GM18867 (cell line): ENCODE measurements around the gene RBM46.

ENCODE experiments used
- ATAC-seq: cut with Tn5 transposase; IDR thresholded peaks from one replicate; pipeline ENCODE4 v1.9.1; 2021; ENCODE audit warnings: mild to moderate bottlenecking, moderate library complexity; ENCODE audit not compliant: unreplicated experiment

The RBM46 gene, protein sequence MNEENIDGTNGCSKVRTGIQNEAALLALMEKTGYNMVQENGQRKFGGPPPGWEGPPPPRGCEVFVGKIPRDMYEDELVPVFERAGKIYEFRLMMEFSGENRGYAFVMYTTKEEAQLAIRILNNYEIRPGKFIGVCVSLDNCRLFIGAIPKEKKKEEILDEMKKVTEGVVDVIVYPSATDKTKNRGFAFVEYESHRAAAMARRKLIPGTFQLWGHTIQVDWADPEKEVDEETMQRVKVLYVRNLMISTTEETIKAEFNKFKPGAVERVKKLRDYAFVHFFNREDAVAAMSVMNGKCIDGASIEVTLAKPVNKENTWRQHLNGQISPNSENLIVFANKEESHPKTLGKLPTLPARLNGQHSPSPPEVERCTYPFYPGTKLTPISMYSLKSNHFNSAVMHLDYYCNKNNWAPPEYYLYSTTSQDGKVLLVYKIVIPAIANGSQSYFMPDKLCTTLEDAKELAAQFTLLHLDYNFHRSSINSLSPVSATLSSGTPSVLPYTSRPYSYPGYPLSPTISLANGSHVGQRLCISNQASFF

DNA sequence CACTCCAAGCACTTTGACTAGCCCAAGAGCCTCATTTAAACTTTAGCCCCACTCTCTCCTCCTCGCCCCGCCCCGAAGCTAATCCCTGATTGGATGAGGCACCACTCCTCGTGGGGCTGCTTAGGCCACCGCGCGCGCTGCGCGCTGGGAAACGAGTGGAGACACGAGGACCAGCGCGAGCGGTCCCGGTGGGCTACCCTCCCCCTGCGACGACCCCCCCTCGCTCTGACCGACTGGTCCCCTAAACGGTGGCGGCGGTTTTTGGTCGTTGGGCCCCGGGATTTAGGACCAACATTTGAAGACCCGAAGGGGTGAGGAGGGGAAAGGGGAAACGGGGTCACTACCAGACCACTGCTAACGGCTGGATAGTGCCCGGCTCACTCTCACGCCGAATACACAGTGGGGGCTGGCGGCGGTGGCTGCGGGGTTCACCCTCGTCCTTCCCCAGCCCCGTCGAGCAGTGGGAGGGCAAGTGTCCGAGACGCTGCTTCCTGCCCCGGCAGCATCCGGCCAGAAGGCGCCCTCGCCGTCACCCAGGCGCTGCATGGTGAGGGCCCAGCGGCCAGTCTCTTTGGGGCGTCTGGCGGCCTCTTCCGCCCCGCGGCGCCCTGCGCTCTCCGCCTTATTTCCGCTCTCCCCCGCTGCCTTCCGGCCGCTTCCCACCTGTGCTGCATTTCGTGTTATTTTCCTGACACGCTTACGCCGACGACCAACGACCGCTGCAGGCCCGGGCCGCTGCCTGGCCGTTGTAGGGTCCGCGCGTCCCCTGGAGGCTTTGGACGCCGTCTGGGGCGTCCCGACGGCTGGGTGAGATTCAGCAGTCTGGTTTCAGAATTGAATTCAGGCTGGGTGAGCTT lies at the start of gene RBM46:
TSS of gene RBM46 (plus strand) at position 147 of the 857 bp plus-strand sequence. CDS start 15,481 bp downstream, outside the sequence.
- ATAC-seq = no peak

DNA sequence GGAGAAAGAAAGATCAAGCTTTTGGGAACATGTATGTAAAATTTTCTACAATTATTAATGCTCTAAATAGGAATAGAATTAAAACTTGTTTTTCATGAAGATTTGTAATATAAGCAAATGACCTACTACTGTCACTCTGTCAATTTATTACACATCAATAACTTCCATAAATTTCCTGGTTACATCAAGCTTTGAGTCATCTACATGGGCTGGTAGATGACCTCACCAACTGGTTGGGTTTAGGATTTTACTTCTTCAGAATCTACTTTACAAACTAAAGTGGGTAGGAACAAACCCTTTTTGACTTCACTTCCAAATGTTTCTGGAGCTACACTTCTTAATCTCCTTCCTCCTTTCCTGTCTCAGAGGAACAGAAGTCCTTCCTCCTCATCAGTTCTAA lies 49.3 kb upstream of the RBM46 start:
- ATAC-seq = no peak

DNA sequence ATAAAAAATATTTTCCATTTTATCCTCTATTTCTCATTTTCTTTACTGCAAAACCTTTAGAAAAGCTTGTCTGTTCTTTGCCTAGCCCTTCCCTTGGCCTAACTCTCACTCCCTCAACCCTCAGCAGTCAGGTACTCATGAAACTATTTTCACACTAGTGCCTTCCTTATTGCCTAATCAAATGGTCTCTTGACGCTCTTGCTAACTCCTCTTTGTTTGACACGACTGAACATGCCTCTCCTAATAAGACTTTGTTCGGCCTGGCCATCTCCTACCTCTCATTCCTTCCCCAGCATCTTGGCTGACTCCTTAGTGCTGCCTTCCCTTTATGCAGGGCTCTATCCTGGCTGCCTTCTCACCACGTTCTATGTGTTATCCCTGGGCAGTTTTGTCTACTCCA lies 48.4 kb upstream of the RBM46 start:
- ATAC-seq = no peak

DNA sequence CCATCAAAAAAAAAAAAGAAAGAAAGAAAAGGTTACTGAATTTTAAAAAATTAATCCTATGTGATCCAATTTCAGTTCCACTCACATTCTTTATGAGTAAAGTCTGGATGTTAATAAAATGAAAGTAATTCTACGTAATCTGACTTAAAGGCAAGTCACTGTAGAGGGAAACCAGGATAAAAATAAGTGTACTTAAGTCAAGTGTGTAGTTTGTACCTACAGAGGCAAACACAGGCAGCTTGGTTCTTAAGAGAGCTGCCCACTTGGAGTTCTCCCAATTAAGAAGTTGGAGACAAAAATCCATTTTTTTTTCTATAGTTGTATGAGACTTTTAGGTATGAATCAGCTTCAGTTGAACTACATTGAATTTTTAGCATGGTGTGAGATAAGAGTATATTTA lies 44.3 kb upstream of the RBM46 start:
- no peak for ATAC-seq

DNA sequence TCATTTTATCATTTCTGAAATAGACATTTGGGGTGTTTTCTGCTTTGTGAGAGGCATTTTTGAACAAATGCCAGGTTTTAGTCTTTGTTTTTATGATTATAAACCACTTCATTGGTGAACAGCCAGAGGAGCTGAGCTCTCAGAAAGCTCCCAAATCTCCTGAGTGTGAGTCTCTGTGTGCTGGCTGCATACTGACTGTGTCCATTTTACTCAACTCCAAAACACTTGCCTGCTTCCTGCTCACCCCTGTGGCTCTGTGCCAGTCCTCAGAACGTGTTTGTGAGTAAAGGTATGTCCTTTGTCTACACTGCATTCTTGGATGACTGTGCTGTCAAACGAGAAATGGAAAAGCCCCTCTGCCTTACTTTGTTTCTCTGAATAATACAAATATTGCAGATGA lies 42.6 kb upstream of the RBM46 start:
- ATAC-seq = no peak

DNA sequence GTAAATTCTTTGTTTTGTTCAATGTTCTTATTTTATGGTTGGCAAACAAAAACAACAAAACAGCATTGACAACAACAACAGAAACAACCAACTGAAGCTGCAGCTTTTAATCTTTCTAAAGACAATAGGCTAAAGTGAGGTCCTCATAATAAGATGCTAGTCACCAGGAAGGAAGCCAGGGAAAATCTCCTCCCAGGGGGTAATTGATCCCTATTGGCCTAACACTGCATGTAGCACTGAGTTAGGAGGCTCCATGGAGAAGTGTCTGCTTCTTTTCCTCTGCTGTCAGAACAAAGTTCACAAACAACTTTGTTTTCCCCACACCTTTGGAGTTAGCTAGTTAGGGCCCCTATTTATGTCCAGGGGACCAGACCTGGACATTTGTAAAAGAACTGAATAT lies 42.0 kb upstream of the RBM46 start:
- no peak for ATAC-seq

DNA sequence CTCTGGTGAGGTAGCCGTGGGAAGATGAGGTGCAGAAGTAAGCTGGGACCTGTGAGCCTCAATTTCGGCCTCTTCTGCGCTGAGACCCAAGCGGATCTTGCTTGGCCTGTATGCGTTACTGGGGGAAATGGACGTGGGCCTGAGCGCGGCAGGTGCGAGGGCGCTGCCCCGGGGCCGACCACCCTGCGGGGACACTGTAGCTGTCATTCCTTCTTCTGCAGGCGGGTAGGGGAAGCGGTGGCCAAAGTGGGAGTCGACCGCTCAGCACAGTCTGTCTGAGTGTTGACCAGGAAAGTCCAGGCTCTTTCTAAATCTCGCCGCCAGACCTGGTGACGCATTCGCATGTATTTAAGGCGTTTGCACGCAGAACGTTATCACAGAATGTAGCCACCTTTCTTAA lies 40.6 kb upstream of the RBM46 start:
- no peak for ATAC-seq

DNA sequence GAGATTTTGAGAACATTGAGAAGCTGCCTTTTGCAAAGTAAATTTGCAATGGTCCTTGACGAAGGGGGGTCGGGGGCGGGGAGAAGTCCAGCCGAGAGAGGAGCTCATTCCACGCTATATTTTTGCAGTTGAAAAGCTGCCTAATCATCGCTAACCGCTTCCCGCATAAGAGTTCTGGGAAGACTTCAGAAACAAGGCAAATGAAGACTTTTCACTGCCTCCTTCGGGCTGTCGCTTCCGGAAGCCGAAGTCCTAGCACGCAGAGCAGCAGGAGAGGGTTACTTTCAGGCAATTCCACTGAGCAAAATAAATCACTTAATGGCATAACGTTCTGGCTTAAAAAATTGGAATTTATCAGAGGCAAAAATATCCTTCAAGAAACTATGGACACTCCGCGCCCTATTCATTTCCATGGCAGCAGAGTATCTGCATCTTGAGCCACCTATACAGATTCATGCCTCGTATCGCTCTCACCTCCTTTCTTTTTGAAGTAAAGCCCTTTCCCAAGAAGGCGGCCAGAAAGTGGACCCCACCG lies 39.9 kb upstream of the RBM46 start:
- no peak for ATAC-seq

DNA sequence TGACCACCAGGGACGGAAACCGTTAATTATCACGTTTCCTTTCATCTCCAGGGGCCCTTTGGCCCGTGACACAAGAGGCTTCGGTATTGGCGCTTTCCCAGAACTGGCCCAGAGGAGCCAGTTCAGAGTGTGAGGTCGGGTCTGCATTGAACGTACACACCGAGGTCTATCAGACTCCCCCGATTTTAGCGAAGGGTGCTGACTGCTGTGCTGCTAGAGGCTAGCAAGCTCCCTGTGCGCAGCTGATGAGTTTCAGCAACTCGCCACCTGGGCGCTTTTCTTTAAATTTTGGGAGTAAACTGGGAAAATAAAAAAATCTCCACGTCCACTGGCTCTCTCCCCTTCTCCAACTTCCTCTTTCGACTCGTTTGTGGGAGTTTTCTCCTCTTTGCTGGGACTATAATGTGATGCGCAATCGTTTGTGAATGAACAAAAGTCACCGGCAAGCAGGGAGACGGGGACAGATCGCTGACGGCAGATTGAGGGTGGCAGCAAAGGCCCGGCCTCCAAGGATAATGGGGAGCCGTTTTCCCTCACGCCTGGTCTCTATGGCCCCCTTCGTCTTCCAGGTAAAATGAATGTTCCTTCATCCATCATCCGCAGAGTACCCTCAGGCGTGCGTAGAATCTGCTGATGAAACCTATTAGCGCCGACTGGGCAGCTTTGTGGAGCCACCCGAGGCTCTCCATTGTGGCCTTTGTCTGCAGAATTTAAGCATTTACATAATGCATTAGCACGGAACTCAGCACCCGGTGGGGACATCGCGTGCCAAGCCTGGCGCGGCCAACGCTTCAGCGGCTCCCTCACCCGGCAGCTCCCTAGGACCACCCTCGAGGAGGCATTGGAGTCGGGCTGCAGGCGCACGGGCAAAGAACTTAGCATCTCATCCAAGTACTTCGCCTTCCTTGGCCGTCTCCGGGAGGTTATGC lies 38.9 kb upstream of the RBM46 start:
- no peak for ATAC-seq

DNA sequence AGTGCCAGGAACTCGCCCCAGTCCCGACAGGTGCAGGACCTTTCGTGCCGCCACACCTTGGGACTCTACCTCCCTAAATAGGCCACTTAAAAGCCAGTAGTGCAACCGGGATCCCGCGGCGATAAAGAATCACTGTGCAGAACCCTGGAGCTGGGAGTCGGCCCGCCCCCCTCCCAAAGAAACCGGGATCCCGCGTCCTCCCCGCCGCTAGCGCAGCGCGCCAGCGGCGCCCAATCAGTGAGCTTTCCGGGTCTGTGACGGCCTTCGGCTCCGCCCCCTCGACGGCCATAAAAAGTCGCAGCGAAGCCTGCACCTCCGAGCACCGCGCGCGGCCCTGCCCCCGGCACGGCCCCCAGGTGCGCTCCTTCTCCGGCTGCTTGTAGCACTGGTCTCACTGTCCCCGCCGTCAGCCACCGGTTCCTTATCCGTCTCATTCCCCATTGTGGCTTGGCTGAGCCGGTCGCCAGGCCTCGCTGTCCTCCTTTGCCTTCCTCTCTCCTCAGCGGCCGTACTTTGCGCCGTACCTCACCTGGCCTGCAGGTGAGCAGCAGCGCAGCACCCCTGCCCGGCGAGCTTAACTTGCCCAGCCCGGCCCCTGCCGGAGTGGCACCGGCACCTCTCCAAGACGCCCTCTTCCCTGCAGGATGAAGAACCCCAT lies 37.3 kb upstream of the RBM46 start, which contains the start of gene LRAT:
TSS of gene LRAT (plus strand) at position 318 of the 658 bp plus-strand sequence. CDS start at position 645, 327 bp downstream.
- peak; percentile 58 for ATAC-seq

DNA sequence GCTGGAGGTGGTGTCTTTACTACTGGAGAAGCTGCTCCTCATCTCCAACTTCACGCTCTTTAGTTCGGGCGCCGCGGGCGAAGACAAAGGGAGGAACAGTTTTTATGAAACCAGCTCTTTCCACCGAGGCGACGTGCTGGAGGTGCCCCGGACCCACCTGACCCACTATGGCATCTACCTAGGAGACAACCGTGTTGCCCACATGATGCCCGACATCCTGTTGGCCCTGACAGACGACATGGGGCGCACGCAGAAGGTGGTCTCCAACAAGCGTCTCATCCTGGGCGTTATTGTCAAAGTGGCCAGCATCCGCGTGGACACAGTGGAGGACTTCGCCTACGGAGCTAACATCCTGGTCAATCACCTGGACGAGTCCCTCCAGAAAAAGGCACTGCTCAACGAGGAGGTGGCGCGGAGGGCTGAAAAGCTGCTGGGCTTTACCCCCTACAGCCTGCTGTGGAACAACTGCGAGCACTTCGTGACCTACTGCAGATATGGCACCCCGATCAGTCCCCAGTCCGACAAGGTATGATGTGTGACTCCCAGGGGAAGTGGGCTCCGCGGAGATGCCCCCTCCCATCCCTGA lies 36.6 kb upstream of the RBM46 start:
- ATAC-seq = no peak

DNA sequence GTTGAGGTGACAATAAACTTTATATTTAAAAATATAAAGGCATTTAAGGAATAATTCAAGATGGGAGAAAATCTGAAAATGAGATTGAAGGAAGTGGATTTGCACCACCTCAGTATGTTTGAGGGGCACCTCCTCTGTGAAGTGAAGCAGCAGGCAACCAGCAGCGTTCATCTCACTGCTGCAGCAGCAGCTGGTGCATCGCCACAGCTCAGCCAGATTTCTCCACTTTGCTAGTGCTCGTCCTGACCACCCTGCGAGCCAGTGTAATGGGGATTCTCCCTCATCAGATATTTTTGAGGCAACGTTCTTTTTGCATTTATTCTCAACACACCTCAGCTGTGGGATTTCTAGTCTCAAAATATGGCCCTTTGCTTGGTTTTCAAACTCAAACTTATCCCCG lies 23.4 kb upstream of the RBM46 start:
- ATAC-seq = no peak

DNA sequence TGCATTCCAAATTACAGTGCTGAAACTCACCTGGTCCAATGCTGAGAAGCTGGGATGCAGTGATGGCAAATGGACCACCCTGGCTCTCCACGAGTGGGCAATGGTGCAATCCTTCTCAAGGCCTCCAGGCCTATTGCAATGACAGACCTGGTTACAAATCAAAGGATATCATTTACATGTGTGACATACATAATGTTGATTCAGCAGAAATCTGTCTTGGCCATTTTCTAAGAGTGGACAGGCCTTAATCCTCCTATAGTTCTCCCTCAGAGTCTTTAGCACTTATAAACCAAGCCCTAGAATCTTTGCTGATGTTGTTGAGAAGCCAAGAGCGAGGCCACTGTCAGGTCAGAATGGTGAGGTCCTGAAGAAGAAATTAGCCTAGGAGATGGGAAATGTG lies 20.2 kb upstream of the RBM46 start:
- ATAC-seq = no peak

DNA sequence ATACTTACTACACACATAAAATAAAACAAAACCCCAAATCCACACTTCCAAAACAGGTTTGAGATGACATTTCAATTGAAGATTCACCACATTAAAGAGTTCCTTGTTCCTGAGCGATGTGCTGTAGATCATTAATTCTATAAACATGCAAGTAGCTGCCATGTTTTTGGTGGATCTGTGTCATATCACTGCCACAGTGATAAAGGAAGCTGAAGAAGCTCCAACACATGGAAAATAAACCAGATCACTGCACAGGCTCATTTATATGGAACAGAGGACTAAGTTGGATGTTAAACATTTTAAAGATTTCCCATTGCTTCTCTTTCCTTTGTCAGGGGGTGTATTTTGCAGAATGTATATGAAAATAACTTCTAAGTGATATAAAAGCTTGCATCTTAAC lies 2.8 kb upstream of the RBM46 start:
- ATAC-seq = no peak

DNA sequence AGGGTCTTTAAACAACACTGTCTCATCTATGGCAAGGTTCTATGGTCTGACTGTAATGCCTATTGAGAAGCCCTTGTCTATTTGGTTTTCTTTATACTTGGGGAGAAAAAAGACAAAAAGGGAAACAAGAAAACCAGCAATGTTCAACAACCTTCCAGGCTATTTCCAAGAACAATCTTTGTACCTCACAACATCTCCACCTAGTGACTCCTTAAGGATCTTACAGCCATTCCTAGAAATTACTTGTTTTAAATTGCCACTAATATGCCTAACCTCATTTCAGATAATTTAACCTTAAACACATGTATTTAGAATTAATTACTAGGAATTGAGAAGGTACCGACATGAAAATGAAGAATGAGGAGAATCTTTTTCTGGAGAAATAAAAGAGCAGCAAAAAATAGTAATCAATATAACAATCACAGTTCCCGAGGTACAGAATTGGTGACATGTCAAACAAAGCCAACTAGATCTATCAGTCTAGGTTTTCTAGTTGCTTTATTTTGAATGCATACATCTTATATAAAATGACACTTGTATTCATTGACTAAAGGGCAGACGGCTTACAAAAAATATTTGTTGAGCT lies 1.6 kb upstream of the RBM46 start:
- ATAC-seq = peak; percentile 47

DNA sequence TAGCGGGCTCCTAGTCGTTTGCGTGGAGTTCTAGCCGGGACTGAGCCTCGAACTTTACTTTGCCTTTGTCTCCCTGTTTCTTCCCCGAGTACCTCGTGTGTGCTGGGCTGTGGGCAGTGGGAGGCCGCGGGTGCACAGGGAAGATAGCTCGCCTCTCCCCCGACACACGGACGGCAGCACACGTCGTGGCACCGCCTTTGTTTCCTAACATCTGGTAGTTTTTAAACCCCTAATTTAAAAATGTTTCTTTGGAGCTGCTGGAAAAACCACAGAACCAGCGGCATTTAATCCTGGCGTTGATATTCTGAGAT lies 866 bp downstream of the RBM46 start:
- ATAC-seq = no peak

DNA sequence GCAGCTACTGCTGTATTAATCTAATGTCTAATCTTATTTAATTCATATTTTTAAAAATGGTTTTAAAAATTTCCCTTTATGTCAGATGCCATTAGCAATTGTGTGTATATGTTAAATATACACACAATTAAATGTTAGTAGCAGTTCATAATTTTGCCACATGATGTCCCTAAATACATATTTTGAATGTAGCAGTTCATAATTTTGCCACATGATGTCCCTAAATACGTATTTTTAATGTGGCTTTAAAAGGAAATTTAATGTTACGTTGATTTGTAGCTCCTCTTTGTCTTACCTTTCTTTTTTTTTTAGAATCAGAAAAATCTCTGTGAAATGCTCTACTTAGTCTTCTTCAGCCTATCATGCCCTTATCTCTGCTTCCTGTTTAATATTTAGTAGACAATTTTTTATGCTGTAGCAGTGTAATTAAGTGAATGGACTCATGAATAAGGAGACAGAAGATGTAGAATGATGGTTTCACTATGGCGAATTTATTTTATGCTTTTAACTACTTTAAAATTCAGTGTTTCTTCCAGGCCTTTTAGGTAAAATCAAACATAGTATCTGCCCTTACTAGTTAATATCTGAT lies 26.1 kb downstream of the RBM46 start:
- peak; percentile 93 for ATAC-seq

DNA sequence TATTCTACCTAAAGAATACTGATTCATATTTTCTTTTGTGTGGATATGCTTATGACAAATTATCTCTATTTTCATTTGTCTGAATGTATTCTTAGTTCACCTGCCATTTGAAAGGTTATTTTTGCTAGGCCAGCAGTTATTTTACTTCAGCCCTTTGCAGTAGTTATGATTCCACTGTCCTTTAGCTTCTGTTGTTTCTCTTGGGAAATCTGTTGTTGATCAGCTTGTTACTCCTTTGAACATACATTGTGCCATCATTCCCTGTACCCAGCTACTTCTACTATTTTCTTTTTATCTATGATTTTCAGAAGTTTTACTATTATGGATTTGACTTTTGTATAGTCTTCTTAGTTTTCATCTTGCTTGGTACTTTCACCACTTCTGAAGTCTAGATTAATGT lies 37.2 kb downstream of the RBM46 start:
- ATAC-seq = no peak

DNA sequence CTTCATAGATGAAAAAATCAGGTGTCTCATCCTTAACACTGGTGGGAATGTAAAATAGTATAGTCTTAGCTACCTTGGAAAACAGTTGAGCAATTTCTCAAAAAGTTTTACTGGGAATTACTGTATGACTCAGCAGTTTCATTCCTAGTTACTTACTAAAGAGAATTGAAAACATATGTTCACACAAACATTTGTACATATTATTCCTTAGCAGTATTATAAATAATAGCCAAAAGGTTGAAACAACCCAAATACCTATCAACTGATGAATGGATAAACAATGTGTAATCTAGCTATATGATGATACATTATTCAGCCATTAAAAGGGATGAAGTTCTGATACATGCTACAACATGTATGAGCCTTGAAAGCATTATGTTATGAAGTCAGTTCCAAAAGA lies 41.7 kb downstream of the RBM46 start:
- no peak for ATAC-seq
